G401.6 (cell line): ENCODE results near the gene KIT.

Experiments
- FAIRE-seq: peaks from 2 replicates; lab custom pipeline; 2012; peaks lifted over from hg19 to GRCh38; lab: Jason Lieb, UNC

Gene KIT

DNA sequence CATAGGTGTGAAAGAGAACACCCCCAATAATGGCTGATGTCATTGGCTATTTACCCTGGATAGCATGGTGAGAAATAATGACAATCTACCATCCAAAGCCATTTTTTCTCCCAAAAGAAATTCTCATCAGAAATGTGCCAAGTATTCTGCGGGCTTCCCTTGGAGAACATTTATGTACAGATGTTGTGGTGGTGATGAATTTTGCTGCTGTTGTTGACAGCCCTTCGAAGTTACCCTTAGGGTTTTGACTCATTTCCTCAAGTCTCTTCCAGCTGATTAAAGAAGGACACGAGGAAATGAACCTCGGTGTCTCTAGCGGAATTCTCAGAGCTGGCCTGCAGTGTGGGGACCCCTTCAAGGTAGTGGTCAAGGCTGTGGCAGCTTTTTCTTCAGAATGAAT is 3.4 kb downstream of the KIT start:
- no peak for FAIRE-seq

DNA sequence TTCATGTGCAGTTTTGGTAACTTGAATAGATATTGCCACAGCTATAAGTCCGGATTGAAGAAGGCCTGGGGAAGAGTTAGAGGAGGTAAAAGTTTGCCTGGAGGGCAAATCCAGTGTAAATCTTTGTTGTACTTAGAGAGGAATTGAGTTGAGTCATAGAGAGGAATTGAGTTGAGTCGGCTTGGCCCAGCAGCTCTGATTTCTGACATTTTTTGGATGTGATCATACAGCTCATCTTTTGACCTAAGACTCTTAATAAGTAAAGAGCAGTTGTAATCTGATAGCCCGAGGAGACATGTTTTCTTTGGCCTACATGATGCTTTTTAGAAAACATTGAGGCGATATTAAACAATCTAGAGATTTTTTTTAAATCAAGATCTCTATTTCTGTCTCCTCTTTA is 3.9 kb downstream of the KIT start:
- no peak for FAIRE-seq

DNA sequence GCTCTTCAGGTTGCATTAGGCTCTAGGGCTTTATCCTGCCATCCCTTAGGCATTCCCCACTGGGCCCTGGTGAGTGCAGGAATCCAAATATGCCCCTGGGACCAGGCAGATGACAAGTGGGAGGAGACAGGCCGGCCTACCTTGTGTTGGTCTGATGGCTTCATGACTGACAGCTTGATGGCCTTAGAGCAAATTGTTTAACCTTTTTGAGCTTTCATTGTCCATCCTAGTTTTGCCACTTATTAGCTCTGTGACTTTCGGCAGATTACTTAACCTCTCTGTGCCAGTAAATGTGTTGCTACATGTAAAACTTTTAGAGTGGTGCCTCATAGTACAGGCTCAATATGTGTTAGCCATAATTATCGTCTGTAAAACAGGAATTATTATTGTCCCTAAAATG is 4.4 kb downstream of the KIT start:
- FAIRE-seq: no peak

DNA sequence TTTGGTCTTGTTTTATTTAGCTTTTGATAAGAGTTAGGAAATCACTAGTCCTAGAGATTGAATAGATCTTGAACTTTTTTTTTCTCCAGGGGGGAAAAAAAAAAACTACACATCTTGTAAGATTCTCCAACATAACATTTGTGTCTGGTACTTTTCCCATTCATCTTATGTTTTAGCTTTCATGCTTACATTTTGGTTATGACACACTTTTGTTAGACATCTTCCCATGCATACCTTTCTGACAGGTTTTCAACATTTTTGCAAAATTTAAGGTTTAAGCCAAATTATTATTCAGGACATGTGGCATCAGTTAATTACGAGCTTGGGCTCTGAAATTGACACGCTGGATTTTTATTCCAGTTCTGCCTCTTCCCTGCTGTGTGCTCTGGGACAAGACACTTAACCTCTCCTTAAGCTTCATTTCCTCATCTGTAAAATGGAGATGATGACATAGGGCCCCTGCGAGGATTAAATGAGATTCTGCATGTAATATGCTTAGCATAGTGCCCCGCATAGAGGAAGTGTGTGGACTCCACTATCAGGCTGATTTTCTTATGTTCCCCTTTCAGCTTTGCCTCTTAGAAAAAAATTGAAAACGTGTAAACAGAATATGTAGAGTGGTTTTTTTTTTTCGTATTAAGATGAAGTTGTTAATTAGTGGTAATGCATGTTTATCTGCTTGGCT is 5.3 kb downstream of the KIT start:
- no peak for FAIRE-seq

DNA sequence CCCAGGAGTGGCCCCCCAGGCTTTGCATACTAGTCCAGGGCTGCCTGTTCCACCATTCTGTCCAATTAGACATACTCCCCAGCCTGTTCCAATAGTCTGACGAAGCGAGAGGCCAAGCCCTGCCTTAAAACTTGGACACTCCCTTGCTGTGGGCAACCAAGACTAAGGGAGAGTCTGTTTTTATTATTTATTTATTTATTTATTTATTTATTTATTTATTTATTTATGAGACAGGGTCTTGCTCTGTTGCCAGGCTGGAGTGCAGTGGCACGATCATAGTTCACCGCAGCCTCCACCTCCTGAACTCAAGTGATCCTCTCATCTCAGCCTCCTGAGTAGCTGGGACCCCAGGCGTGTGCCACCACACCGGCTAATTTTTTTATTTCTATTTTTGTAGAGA is 6.6 kb downstream of the KIT start:
- no peak for FAIRE-seq

DNA sequence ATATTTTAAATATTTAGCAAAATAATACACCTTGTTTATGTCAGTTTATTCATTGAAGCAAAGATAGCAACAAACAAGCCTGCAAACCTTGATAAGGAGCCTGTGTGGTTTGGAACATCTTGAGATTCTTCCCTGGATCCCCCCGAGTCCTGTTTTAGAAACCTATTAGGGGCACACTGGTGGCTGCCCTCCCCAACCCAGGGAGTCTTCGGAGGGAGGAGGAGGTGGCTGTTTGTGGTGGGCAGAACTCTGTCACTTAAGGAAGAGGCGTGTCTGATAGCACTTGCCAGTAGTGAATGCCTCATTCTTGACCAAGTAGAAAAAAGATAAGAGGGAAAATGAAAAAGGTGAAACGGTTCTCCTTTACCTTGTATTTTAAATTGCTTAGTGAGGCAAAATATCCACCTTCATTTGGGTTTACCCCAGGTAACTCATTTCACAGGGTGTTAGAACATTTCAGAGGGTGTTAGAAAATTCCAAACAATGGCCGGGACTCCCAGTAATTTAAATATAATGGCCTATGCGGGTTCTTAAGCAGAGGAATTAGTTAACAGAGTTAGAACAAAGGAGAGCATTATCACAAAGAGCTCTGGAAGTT is 10.4 kb downstream of the KIT start:
- FAIRE-seq: no peak

DNA sequence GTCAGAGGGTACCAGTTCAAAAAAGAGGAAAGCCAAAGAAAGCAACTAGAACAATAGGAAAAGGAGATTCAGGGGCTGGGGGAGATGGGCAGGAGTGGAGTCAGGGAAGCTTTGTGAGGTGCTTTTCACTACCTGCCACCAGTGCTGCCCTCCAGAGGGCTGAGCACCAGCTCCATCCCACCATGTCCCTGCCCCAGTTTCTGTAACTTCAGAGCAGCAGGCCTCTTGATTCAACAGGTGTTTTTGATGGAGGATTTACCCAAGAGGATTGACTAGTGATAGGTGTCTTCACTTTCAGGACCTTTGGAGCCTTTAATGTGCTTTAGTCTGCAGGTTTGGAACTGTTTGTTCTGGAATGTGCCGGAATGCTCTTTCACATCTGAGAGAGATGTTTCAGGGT is 12.1 kb downstream of the KIT start:
- no peak for FAIRE-seq

DNA sequence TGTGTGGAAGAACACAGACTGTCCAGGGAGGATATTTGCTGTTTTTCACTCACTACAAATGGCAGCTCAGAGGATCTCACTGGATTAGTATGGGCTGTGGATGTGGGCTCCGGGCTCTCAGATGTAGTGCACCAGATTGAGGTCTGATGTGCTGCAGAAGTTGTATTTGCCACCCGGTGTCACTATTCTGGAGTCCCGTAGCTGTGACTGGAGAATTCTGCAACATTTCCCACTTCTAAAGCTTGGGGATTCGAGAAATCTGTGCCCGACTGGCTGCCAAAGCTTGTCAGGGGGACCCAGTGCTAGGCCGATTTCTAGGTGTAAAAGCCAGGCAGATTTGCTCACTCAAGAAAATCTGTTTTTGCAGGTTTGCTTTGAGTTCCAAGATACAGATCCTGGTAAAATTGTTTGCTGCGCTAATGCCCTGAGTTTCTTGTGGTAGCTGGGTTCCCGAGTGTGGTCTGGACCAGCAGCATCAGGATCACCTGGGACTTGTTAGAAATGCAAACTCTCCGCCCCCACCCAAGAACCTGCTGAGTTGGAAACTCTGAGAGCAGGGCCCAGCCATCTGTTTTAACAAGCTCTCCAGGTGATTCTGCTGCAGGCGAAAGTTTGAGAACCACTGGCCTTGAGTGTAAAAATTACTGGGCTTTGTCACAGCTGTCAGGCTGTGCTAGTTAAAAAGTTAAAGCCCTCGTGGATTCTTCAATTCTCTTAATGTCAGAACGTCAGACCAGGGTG is 18.1 kb downstream of the KIT start:
- no peak for FAIRE-seq

DNA sequence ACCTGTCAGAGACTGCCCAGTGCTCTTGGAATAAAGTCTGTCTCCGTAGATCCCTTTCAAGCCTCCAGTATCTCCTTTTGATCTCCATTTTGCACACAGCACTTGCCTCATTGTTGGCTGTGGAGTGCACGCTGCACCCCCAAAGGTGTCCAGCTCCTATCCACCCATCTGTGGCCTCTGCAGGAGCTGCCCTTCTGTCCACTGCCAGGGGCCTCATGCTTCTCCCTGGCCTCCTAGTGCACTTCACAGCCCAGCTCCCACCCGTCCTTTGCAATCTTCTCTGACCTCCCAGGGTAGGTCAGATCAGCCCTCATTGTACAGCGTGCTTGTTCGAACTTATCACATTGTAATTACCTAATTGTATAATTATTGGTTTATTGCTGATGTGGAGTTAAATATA is 18.9 kb downstream of the KIT start:
- FAIRE-seq: no peak

DNA sequence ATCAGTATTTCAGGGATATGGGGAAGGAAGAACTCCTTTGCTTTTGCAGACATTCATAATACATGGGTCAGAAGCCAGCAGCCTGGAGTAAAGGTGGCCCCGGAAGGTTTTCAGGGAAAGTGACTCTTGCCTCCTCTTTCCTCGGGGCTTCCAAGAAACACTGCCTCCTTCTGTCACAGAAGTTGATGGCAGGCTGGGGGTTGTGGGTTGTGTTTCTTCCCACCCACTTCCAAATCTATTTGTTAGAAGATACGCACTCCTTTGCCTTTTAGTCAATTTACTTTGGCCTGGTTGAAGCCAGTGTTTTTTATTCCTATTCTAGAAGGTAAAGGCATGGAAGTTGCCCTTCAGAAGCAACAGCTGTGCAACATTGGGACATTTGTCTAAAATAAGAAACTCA is 19.7 kb downstream of the KIT start:
- FAIRE-seq: no peak

DNA sequence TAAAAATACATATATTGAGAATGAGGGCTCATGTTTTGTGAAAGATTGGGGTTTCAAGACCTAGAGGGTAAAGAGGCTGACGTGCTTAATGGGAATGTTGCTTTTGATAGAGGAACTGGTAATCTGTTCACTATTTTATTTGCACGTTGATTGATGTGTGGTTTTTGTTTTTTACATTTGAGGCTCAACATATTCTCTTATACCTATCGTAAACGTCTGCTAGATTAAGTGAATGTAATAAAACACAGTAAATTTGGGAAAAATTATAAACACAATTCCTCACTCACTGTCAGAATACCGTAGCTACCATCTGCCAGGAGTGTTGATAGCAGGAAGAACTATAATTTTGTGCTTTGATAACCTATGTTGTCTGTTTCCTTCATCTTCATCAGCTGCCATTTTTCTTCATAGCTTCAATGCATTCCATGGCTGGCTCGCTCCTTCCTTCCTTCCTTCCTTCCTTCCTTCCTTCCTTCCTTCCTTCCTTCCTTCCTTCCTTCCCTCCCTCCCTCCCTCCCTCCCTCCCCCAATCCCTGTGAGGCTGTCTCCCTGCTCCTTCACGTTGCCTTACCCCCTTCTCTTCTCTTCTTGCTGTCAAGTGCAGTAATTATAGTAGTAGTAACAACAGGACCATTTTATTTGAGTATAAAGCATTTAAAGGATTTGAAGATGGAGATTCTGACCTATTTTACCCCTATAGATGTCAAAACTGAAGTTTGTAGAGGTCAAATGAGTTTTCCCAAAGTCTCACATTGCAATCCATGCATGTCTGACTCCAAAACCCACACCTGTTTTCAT is 20.3 kb downstream of the KIT start:
- FAIRE-seq: no peak

DNA sequence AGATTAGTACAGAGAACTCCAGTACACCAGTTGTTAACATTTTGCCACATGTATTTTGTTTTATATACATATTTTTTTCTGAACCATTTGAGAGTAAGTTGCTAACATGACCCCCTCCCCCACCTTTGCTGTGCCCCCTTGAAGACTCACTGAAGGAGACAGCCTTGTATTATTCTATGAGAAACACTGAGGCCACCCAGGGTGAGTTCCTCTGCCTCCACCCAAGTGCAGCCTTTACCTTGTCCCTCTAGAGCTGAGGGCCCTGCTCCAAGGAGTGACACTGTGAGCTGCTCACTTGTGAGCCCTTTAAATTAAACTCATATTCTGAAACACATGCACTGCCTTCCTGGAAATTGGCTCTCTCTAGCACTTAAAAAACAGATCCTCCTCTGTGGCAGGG is 21.1 kb downstream of the KIT start:
- no peak for FAIRE-seq

DNA sequence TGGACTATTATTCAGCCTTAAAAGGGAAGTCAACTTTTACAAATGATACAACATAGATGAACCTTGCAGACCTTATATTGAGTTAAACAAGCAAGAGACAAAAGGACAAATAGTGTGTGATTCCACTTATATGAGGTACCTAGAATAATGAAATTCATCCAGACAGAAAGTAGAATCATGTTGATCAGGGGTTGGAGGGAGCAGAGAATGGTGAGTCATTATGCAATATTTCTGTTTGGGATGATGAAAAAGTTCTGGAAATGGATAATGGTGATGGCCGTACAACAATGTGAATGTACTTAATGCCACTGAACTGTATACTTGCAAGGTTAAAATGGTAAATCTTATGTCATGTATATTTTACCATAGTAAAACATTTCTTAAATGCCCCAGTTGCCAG is 22.1 kb downstream of the KIT start:
- FAIRE-seq: no peak

DNA sequence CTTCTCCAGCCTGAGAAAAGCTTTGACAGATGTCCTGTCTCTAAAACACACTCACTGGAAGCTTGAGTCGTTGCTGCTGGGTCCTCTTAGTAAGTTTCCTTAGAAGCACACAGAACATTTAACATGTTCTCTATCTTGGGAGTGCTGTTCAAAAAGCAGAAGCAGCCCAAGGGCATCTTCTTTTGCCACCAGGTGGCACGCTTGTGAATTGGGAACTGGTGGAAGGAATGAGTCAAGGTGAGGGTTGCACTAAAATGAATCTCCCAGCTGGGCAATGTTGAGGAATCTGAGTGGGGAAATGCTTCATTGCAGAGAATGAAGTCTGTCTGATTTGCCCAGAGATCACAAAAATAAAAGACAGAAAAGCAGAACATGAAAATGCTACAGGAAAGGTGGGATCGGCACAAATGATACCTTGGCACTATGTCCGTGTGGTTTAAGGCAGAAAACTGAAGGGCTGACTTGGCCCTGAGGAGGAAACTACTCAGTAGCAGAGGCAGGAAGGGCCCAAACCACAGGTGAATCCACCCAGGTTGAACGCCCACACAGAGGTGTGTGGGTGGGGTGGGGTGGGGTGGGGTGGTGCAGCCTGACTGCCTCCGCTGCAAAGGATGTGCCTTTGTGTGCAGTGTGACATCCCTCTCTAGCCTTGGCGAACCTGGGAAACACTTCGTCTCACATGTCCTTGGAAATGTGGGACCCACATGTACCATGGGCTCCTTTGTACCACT is 26.0 kb downstream of the KIT start:
- no peak for FAIRE-seq

DNA sequence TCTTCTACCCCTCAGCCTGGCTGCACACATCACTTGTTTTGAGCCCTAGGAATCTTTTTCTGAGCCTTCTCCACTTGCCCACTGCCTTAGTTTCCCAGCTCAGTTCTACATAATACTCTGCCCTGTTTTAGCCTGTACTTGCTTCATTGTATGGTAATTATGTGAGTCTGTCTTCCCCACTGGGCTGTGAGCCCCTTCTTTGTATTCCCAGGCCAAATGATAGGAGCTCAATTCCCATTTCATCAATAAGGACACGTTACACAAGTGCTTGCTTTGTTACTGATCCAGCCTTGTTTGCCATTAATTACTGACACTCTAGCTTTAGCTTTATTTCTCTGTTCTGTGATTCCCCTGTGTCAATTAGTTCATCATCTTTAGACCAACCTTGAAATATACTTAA is 28.1 kb downstream of the KIT start:
- no peak for FAIRE-seq

DNA sequence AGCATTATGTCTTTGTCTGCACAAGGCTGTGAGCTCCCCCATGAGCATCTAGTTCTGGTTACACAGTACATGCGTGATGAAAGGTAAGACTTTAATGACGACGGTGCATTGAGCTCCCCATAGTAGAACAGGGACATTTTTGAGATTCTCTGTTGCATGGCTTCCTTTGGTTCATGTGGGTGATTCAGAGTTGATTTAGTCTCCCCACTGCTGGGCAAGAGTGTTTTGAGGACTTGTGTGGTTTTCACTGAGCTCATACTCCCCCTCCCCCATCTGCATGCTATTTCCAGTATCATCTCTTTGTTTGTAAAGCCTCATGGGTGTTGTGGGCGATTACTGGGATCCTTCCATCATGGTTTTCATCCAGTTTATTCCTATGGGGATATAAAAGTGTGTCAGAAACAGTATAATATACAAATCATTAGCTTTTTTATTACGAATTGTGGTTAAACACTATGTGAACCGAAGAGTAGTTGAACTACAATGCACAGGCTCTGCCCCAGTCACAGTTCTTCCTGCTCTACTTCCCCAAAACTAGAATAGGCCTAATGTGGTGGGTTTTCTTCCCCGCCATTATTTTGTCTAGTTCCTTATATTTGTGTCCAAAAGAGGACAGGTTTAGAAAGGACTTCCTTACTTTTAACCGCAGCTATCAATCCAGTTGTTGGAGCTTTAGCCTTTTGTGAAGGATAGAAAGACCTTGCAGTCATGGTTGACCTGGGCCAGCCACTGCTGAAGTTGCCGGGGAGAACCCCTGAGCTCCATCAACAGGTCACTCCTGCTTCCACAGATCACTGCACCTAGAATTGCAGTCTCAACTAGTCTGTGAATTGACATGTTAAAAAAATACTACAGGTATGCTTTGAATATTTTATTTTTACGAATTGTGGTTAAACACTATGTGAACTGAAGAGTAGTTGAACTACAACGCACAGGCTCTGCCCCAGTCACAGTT is 30.4 kb downstream of the KIT start:
- FAIRE-seq: no peak

DNA sequence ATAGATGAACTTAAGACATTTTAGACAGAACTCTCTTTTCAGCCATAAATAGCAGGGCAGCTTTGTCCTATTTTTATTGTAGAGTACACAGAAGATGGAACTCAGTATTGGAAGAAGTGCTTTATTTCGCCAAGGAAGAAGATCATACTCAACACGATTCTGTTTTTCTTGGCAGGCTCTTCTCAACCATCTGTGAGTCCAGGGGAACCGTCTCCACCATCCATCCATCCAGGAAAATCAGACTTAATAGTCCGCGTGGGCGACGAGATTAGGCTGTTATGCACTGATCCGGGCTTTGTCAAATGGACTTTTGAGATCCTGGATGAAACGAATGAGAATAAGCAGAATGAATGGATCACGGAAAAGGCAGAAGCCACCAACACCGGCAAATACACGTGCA is 37.6 kb downstream of the KIT start:
- FAIRE-seq: no peak

DNA sequence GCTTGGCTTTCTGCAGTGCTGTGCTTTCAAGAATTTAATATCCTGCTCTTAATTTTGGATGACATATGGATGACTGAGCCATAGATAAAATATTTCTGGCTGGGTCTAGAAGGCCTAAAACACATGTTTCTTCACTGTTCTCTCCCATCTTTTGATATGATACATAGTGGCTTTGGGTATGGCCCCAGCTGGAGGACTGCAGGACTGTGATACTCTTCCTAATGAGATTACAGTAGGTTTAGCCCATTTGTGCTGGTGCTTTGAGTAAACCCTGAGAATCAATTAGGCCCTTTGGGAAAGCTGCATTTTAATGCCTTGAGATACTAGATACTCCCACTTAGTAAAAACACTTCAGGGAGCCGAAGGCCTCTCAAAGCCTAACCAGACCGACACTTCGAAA is 38.0 kb downstream of the KIT start:
- FAIRE-seq: no peak

DNA sequence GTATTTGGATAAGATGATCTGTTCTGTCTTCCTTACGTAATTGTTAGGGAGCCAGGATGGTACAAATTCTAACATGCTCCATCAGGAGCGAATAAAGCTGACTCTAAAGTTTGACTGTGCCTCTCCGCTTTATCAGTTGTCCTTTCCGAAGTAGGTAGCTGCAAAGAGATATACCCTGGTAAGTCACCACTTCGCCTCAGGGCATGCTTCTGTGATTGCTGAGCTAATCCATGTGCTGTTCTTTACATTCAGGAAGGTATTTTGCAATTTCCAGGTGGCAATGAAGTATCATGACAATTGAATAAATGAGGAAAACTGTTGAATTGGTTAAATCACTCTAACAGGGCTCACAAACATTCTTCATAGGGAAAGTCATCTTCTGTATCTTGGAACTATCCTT is 38.9 kb downstream of the KIT start:
- FAIRE-seq: no peak

DNA sequence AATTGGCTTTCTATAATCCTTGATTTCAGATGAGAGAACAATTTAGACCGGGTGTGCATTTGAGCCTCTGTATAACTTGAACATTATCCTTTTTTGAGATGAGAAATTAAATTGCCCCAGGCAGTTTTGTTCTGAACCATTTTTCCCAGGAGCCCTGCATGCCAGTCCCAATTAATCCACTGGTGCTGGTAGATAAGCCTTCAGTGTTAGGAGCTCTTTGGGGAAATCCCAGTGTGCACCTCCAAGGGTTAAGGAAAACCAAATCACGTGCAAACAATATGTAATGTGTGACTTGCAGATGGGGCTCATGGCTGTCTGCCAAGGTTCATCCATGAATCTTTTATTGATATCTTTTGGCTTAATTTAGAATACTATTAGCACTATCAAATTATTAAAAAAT is 43.2 kb downstream of the KIT start:
- FAIRE-seq: no peak

DNA sequence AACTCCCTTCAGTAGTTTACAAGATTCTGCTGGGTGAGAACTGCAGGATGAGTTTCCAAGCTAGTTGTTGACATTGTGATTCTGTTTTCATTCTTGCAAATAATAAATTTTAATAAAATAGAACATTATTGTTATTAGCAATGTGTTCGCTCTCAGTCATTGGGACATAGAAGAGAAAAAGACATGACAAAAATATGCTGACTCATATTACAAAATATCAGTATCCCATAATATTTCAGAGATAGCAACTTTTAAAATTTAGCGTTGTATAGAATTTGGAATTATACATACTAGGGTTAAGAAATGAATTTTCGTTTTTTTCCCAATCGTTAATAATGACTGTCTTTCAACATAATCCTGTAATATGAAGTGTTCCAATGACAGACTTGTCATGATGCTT is 45.4 kb downstream of the KIT start:
- FAIRE-seq: no peak
